Tongue (tissue), 2 donors: Measurements from ENCODE around the gene LSP1. TPM values are rescaled to one million over a fixed set of nuclear protein-coding genes. Genes with fewer than 3 reads are reported as not detected.

Experiments used
- DNase-seq: peaks from one replicate; pipeline ENCODE4 v3.0.0-alpha.2; 2015
- total RNA-seq: library from RNA; depleted of rRNA; stranded (reverse); fragments of >200 nt; gene quantifications from one replicate; pipeline ENCODE4 v1.2.3, GENCODE V29; 2014

Gene LSP1
- total RNA-seq, 1 donor from 2014 or later: 84.2 TPM

DNA sequence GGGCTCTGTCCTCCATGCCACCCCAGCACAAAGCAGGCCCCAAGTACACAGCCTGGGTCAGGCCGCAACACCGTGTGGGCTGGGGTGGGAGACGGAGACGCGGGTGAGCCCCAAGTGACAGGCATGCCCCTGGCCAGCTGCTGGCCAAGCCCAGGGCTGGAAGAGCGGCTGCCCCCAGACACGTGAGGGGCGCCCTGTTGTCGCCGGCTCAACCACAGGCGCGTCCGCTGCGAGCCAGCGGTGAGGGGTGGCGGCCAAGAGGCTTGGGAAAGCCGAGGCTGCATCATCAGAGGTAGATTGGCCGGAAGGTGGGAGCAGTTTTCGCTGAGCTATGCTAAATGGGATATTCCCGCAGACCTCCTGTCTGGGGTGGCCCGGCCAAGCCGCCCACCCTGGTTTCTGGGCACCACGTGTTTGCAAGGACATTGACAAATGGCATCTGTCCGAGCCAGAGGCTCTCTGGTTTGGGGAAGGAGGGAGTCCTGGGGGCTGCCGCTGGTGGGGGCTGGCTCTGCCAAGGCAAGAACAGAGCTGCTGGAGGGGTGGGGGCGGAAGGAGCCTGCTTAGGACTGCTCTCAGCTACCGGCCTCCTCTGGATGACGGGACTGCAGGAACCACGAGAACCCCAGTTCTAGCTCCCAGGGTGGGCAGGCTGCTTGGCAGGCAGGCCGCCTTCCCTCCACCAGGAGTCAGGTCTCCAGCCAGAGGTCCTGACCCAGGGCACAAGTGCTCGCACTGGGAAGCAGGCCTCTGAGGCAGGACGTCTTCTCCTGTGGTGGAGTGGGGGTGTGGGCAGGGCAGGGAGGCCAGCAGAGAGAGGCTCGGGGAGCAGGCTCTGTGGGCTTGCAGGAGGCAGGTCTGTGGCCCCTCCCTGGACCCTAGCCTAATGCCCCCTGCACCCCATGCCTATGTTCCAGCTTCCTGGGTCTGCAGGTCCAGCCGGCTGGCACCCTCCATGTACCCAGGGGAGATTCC is 38.3 kb downstream of the LSP1 start:
- DNase-seq: peak; percentile 37

DNA sequence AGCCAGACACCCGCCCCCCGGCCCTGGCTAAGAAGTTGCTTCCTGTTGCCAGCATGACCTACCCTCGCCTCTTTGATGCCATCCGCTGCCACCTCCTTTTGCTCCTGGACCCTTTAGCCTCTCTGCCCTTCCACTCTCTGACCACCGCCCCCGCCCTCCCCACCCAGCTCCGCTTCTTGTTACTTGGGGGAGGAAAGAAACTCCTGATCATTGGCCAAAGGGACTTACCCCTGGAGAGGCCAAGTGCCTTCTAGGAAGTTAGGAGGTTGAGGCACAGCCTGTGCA is 38.9 kb downstream of the LSP1 start, which contains the start of gene PRR33:
PRR33 (minus strand) TSS at position 65 of the 285 bp plus-strand sequence. CDS start 1,311 bp downstream, outside the sequence.
- no peak for DNase-seq

GRCh38 chr11:1892116-1892515 is 39.2 kb downstream of the LSP1 start:
- DNase-seq: no peak

GRCh38 chr11:1892558-1892957 is 39.7 kb downstream of the LSP1 start:
- DNase-seq: no peak

DNA sequence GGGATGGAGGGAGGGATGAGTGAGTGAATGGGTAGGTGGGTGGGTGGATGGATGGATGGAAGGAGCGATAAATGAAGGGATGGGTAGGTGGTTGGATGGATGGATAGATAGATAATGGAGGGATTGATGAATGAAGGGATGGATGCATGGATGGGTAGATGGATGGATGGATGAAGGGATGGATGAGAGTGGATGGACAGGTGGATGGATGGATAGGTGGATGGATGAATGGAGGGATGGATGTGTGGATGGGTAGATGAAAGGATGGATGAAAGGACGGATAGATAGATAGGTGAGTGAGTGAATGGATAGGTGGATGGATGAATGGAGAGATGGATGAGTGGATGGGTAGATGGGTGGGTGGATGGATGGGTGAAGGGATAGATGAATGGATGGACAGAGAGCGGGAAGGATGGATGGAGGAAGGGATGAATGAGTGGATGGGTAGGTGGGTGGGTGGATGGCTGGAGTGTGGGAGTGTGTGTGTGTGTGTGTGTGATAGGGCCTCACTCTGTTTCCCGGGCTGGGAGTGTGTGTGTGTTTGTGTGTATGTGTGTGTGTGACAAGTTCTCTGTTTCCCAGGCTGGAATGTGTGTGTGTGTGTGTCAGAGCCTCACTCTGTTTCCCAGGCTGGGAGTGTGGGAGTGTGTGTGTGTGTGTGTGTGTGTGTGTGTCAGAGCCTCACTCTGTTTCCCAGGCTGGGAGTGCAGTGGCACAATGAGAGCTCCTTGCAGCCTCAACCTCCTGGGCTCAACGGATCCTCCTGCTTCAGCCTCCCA is 40.9 kb downstream of the LSP1 start:
- DNase-seq: no peak

GRCh38 chr11:1894759-1895158 is 41.9 kb downstream of the LSP1 start:
- DNase-seq: no peak

DNA sequence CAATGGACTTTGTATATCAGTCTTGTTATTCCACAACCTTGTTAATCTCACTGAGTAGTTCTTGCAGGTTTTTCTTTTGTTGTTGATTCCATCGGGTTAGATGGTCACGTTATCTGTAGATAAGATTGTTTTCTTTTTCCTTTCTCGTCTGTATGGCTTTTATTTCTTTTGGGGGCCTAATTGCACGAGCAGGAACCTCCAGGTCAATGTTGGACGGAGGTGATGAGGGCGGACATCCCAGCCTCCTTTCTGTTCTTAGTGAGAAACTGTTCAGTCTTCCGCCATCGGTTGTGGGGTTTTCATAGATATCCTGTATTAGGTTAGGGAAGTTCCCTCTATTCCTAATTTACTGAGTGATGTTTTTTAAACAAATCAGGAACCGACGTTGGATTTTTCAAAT is 43.6 kb downstream of the LSP1 start:
- no peak for DNase-seq

GRCh38 chr11:1896923-1897322 is 44.0 kb downstream of the LSP1 start:
- no peak for DNase-seq

DNA sequence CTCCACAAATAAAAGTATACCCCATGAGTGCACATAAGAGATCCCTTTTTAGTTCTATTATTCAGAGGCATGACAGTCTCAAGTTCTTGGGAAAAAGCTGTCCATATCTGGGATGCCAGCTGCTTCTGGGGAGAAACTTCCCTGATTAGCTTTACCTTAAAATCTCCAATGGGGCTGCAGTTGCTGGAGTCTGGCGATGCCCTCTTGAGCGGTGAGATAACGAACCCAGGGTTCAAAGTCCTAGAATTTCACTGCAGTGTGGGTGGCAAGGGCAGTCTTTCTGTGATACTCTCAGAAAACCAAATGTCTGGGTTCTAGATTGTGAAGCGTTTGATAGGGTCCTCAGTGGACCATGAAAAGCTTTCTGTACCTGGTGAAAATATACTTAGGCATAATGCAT is 46.2 kb downstream of the LSP1 start:
- DNase-seq: no peak

DNA sequence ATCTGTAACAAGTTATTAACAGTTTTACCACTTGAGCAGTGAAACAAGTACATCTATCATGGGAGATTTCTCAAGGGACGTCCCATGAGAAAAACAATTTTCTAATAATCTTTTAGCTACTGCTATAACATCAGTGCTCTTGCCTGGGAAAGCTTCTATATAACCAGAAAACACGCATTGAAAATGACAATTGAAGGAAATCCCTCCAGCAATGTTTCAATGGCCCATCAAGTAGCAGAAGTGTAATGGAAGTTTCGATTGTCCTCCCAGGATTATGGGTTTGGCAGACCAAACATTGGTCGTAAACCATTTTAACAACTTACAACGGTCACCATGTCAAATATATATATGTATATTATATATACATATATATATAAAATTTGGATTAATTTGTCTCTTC is 46.8 kb downstream of the LSP1 start:
- no peak for DNase-seq

GRCh38 chr11:1906181-1906580 is 53.3 kb downstream of the LSP1 start:
- DNase-seq: peak; percentile 29

DNA sequence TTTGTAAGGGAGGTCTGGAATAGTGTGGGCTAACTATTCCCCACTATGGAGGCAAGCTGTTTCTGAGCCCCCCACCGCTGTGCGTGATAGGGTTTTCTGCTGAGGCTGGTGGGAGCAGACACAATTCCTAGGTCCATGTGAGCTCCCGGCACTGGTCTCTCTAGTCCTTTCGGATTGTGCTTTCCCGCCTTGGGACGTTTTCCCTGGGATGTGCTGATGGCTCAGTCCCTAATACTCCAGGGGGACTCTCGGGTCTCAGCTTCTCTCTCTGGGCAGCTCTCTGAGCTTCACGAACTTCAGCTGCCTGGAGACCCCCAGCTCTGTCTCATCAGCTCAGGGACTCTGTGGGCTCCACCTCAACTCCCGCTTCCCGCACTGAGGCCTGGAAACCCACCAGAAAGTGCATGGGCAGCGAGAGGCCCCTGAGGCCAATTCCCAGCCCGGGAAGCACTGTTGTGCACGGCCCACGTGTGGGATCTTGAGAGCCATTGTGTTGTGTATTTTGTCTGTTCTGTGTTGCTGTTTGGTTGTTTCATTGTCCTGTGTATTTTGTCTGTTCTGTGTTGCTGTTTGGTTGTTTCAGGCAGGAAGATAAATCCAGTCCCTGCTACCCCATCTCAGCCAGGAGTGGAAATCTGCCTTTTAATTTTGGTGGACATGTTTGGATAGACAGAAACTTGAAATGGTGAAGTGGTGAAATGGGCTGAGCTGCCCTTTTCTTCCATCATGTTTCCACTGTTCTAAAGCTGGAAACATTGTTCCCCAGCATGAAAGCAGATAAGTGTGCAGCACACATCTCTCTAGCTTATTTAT is 53.9 kb downstream of the LSP1 start:
- DNase-seq: no peak

DNA sequence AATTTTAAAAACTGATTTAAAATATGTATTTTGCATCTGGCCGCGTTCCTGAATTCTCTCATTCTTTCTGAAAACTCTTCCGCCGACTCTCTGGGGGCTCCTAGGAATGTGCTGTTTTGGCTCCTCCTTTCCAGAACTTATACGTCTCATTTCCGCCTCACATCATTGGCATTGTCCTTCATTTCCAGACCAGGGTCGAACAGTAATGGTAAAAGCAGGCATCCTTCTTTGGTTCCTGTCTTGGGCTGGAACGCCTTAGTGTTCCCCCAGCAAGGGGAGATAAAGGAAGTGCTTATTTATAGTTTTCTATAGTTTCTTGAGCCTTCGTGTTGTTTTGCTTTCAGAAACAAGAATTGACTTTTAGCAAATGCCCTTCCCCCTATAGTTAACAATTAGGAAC is 55.7 kb downstream of the LSP1 start:
- DNase-seq: peak; percentile 89

GRCh38 chr11:1909524-1909923 is 56.6 kb downstream of the LSP1 start:
- DNase-seq: no peak

DNA sequence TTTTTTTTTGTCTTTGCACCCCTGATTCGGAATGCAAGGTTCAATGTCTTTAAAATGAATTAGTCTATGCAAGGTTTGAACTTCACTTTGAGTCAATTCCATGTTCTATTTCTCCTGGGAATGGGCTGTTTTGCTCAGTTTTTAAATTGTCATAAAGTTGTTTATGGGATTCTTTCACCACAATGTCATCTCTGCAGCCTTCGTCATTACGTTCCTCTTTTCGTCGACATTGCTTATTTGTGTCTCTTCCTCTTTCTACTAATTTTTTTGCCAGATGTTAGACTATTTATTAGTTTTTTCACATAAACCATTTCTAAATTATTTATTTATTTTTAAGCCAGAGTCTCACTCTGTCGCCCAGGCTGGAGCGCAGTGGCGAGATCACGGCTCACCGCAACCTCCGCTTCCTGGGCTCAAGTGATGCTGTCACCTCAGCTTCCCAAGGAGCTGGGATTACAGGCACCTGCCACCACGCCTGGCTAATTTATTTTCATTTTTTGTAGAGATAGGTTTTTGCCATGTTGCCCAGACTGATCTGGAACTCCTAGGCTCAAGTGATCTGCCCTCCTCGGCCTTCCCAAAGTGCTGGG is 59.5 kb downstream of the LSP1 start:
- DNase-seq: no peak

DNA sequence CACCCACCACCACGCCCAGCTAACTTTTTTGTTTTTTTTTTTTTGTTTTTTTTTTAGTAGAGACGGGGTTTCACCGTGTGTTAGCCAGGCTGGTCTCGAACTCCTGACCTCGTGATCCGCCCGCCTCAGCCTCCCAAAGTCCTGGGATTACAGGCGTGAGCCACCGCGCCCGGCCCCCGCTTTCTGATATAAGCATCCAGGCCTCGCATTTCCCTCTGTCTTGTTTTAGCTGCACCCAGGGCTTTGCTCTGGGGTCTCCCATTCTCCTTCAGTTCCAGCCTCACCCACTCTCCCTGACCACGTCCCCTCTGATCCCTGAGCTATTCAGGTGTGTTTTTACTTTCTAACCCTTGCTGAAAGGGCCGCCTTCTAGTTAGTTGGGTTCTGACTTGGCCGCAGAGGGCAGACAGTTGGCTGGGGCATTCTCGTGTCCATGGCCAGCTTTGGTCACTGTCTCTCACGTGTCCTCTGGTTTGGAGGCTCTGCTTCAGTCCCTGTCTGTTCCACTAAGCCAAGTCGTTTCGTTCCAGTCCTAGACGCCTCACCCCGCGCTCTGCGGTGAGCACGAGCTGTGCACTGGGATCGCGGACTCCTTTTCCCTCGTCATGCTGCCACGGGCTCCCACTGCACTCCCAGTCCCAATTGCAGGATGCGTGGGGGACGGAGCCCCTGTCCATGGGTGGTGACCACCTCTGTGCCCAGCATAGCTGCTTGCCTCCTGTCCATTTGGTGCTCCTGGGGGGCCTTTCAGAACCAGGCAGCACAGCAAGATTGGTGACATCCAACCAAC is 60.6 kb downstream of the LSP1 start:
- DNase-seq: no peak

DNA sequence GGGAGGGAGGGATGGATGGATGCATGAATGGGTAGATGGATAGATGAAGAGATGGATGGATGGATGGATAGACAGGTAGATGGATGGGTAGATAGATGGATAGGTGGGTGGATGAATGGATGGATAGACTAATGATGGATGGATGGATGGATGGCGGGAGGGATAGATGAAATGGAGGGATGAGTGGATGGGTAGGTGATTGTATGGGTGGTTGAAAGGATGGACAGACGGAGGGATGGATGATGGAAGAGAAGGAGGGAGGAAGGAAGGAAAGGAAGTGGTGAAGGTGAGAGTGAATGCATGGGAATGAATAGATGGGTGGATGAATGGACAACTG is 62.9 kb downstream of the LSP1 start:
- DNase-seq: no peak

GRCh38 chr11:1916132-1916985 is 63.5 kb downstream of the LSP1 start:
- no peak for DNase-seq

GRCh38 chr11:1916986-1917522 is 64.2 kb downstream of the LSP1 start:
- peak; percentile 79 for DNase-seq
